Measurements from ENCODE around the gene SPATA20. TPM values are rescaled to one million over a fixed set of nuclear protein-coding genes. Genes with fewer than 3 reads are reported as not detected.

Gene SPATA20
- total RNA-seq, 1 donor from 2014 or later: 70.2 TPM

DNA sequence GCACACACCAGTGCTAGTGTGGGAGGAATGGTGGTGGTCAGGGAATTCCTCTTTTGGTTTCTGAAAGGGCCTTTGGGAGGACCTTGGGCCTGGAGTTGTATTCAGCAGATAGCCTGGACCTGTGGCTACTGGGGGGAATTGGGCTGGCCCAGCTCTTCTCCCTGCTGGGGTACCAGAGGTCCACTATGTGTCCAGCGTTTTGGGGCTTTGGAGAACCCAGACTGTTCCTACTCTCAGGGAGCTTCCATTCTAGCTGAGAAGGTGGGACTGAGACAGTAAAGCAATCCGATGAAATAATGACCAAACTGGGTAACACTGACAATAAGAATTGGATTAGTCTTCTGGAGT is 12.0 kb upstream of the SPATA20 start:
- TF ChIP-seq, protein P1, sequence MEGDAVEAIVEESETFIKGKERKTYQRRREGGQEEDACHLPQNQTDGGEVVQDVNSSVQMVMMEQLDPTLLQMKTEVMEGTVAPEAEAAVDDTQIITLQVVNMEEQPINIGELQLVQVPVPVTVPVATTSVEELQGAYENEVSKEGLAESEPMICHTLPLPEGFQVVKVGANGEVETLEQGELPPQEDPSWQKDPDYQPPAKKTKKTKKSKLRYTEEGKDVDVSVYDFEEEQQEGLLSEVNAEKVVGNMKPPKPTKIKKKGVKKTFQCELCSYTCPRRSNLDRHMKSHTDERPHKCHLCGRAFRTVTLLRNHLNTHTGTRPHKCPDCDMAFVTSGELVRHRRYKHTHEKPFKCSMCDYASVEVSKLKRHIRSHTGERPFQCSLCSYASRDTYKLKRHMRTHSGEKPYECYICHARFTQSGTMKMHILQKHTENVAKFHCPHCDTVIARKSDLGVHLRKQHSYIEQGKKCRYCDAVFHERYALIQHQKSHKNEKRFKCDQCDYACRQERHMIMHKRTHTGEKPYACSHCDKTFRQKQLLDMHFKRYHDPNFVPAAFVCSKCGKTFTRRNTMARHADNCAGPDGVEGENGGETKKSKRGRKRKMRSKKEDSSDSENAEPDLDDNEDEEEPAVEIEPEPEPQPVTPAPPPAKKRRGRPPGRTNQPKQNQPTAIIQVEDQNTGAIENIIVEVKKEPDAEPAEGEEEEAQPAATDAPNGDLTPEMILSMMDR (conservative IDR thresholded peaks at IDR 0.05; ENCODE audit: low read depth, low read length): no peak
- H3K4me3 ChIP-seq (ENCODE audit: low read depth, low read length): no peak overlapping the region
- no peak for DNase-seq (ENCODE audit: low read depth)

DNA sequence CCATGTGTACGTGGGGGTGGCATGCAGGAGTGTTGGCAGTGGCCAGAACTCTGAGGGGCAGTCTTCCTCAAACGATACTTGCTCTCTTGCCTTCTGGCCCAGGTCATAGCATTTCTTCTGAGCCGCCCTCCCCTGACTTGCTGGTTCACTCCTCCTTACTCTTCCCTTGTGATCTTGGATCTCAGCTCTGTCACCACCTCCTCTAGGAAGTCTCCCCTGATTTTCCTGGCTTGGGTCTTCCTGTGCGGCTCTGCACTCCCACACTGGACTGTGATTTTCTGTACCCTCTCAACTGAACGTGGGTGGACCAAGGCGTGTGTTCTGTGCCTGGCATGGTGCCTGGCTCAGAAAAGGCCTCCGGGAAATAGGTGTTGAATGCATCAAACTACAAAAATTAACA is 11.6 kb upstream of the SPATA20 start:
- no peak overlapping the region for H3K4me3 ChIP-seq (ENCODE audit: low read depth, low read length)
- DNase-seq (ENCODE audit: low read depth): no peak
- TF ChIP-seq, protein P1 (conservative IDR thresholded peaks at IDR 0.05; ENCODE audit: low read depth, low read length): no peak

DNA sequence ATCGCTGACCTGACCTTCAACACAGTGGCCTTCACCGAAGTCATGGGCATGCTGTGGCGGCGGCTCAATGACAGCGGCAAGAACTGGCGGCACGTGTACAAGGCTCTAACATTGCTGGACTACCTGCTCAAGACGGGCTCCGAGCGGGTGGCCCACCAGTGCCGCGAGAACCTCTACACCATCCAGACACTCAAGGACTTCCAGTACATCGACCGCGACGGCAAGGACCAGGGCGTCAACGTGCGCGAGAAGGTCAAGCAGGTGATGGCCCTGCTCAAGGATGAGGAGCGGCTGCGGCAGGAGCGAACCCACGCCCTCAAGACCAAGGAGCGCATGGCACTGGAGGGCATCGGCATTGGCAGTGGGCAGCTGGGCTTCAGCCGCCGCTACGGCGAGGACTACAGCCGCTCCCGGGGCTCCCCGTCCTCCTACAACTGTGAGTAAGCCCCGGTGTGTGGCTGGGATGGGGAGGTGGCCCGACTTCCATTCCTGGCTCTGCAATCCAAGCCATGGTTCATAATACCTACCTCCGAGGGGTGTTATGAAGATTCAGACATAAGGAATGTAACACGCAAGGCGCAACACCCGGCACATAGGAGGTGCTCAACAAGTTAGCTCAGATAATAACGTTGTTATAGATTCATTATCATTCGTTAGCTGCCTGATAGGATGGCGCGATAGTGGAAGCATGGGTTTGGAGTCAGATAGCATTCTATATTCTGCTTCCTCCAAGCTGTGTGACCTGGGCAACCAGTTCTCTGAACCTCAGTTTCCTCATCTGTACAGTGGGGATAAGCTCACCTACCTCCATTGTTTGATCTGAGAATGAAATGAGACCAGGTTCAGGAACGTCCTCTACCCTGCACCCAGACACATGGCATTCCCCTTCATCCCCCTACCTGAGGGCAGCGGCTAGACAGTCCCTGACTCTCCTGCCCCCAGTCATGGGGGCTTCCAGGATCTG is 10.0 kb upstream of the SPATA20 start:
- H3K4me3 ChIP-seq (ENCODE audit: low read depth, low read length): no peak overlapping the region
- DNase-seq (ENCODE audit: low read depth): no peak
- TF ChIP-seq, protein P1 (conservative IDR thresholded peaks at IDR 0.05; ENCODE audit: low read depth, low read length): no peak

DNA sequence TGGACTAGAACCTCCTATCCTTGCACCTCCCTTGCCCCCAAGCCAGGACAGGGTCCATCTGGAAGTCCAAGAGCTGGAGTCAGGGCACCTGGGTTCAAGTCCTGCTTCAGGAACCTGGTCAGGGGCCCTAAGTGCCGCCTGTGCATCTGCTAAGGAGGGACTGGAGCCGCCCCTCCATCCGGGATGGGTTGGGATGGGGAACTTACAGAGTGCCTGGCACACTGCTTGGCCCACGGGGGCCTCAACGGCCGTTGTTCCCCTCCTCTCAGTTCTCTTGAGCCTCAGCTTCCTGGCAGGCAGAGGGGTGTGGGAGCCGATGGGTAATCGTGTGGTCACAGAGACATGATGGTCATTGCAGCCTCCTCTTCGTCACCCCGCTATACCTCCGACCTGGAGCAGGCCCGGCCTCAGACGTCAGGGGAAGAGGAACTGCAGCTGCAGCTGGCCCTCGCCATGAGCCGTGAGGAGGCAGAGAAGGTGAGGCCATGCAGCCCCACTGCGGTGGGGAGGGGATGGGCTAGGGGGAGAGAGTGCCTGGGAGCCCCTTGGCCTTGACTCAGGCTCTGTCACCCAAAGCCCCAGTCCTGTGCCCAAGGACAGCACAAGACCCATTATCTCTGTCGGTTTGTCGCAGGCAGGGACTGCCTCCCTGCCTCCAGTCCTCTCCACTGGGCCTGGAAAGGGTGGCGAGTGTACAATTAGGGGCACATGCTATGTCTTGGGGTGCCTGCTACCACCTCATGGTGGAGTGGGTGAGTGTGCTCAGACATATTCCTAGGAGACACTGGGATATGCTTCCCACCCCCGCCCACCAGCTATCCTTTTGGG is 9.0 kb upstream of the SPATA20 start:
- DNase-seq (ENCODE audit: low read depth): no peak
- TF ChIP-seq, protein P1 (conservative IDR thresholded peaks at IDR 0.05; ENCODE audit: low read depth, low read length): no peak
- H3K4me3 ChIP-seq (ENCODE audit: low read depth, low read length): no peak overlapping the region

DNA sequence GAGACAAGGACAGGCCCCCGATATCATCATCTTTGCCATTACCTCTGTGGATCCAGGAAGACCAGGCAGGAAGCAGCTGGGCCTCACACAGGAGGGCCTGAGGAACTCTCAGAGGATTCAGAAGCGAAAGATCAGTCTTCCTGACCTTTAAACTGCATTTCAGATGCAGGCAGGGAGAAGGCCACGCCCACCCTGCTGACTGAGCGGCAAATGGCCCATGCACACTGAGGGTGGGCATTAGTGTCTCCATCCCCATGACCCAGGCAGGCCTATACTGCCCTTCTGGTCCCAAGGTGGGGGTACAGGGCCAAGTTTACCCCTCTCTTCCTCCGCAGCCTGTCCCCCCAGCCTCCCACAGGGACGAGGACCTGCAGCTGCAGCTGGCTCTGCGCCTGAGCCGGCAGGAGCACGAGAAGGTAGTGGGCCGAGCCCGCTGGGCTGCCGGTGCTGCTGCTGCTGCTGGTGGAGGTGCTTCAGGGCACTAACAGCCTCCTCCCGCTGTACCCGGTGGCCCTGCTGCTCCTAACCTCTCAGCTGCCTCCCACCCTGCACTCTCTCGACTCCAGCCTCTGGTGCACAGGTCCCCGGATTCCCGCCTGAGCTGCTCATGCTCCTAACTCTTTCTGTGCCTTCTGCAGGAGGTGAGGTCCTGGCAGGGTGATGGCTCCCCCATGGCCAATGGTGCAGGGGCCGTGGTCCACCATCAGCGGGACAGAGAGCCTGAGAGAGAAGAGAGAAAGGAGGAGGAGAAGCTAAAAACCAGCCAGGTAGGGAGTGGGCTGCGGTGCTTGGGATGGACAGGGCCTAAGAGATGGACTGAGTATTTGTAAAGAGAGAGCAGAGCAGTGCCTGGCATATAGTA is 8.2 kb upstream of the SPATA20 start:
- no peak for DNase-seq (ENCODE audit: low read depth)
- TF ChIP-seq, protein P1 (conservative IDR thresholded peaks at IDR 0.05; ENCODE audit: low read depth, low read length): no peak
- H3K4me3 ChIP-seq (ENCODE audit: low read depth, low read length): no peak overlapping the region

DNA sequence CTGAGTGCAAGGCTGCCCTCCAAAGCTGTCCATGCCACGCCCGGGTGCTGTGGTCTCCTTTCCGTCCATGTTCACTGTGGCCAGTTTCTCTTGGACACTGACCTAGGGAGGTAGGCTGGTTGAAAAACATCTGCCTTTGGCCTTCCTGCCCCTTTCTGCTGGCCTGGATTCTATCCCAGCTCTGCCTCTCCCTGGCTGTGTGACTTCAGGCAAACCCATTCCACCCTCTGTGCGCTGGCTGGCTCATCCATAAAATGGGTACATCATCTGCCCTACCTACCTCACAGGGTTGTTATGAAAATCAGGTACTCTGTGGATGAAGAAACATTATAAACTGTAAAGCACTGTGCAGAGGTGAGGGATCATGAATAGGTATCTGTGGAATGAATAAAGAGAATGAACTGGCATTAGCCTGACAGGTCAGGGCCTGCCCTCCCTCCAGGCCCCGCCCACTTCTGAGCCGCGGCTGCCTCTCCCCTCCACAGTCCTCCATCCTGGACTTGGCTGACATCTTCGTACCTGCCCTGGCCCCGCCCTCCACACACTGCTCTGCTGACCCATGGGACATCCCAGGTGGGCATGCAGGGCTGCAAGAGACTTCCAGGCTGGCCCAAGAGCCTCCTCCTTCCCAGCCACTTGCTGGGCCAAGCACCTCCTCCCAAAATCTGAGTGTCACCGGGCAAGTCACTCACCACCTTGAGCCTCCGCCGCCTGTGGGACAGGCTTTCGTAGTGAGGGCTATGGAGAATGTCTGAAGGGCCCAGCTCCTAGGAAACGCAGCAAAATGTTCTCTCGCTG is 7.0 kb upstream of the SPATA20 start:
- no peak overlapping the region for H3K4me3 ChIP-seq (ENCODE audit: low read depth, low read length)
- no peak for DNase-seq (ENCODE audit: low read depth)

More for the DNA sequence above, 7.0 kb upstream of the SPATA20 start:
- TF ChIP-seq, protein P1 (conservative IDR thresholded peaks at IDR 0.05; ENCODE audit: low read depth, low read length): no peak
